ENCODE results near the gene FBXL14.

The FBXL14 gene, protein sequence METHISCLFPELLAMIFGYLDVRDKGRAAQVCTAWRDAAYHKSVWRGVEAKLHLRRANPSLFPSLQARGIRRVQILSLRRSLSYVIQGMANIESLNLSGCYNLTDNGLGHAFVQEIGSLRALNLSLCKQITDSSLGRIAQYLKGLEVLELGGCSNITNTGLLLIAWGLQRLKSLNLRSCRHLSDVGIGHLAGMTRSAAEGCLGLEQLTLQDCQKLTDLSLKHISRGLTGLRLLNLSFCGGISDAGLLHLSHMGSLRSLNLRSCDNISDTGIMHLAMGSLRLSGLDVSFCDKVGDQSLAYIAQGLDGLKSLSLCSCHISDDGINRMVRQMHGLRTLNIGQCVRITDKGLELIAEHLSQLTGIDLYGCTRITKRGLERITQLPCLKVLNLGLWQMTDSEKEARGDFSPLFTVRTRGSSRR

DNA sequence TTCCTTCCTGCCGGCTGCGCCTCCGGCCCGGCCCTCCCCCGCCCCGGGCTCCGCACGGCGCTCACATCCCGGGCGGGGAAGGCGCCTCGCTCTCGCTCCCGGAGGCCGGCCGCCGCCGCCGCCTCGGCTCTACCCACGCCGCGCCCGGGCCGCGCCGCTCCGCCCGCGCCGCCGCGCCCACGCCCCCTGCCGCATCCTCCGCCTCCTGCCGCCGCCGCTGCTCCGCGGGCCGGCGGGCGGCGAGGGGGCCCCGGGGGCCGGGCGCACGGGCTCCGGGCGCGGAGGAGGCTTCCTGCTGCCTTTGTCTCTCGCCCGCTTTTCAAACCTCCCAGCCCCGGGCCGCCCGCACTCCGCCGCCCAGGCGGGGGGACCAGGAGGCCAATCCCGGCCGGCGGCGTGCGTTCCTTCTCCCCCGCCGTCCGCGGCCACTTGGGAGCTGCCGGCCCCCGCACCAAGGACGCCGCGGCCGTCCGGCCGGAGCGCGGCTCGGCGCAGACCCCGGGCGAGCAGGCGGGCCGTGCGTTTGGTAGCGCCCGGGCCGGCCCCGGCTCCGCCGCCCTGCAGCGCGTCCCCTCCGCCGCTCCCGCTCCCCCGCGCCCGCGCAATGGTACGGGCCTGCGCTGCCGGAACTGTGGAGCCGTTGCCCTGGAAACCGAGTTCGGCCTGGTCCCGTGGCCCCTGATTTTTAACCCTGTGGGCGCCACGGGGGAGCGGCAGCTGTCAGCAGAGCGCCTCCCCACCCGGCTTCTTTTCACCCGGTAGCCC, at the start of gene FBXL14:
Gene FBXL14, minus strand, starts transcription at position 321 of the 765 bp plus-strand sequence. CDS start 515 bp downstream, outside the sequence.
- peak; percentile 52 to 88 for DNase-seq

DNA sequence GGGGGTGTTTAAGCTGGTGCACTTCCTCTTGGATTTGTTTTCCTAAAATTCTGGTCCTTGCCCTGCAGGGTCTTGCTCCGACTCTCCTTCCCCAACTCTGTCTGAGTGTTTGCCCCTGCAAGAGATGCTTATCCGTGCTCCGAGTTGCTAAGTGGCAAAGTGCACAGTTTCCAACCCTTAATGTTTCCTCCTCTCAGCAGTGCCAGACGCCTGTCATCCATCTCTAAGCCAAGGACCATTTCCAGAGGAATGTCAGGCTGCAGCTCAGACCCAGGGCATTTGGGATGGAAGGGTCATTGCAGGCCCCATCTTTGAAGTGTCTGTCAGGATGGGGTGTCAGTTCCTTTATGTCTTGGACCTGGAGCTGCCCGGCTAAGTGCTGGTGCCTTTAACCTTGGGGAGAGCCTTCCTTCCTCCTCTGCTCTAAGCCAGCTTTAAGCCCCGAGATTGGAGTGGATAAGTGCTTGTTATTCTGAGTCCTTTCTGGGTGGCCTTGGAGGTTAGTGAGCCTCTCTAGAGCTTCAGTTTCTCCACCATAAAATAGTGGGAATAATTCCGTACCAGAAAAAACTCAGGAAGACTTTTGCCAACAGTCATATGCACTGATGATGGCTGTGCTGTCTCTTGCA, 49.6 kb upstream of the FBXL14 start:
- DNase-seq, result no peak

DNA sequence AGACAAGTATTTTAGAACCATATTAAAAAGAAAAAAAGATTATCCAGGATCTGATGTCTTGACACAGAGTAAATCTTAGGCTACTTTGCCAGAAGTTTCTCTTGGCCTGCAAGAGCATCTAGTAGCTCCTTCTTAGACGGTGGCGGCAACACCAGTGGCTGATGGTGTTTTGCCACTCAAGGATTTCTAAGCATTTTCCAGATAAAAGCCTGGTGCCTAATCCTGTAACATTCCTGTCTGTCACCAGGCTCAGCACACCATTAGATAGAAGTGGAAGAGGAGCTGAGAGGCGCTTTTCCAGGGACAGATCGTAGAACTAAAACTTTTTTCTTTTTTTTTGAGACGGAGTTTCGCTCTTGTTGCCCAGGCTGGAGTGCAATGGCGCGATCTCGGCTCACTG, 48.7 kb upstream of the FBXL14 start:
- DNase-seq, result no peak

DNA sequence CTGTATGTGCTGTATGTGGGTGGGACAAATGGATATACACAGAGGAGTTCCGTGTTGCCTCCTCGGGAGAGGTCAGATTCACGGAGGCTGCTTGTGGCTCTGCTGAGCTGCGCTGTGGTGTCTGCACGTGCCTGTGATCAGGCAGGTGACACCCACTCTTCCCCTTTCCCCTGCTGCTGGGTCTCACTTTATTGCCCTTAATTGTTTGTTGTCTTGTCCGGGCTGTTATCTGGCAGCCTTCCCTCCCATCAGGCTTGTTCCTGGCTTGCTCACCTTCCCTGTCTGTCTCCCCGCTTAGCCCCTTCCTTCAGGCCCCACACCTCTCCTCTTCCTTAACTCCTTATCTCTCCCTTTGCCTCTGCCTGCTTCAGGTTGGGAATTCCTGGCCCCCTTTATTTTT, 48.1 kb upstream of the FBXL14 start:
- DNase-seq, result no peak

DNA sequence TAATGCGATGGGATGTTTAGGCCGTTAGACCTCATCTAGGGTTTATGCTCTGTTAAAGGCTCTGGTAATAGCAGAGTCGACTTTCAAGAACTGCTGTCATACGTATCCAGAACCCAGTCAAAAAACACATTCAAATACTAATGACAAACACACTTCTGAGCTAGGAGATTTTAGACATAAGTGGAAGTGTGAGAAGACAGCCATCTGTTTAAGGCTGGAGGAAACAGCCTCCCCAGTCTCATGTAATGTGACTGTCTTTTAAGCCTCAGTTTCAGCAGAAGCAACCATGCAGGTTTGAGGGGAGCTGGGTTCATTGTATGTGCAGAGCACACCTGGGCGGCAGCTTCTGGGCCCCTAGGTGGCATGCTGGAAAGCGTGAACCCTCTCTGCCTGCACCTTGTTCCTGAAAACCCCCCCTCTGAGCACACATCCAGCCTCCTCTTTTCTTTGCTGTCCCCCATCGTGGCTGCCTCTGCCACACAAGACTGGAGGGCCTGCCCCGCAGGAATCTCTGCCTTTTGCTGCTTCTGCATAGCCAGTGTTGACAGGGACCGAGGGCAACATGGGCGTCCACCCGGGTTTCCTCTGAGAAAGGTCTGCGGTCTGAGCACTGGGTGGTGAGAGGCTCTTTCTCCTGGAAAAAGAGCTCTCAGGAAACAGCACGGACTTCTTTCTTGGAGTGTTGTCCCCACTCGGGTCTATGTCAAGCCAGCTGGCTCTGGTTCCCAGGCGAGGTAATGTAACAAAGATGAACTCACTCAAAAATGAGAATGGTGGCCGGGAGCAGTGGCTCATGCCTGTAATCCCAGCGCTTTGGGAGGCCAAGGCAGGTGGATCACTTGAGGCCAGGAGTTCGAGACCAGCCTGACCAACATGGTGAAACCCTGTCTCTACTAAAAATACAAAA, 46.2 kb upstream of the FBXL14 start:
- DNase-seq, result no peak

DNA sequence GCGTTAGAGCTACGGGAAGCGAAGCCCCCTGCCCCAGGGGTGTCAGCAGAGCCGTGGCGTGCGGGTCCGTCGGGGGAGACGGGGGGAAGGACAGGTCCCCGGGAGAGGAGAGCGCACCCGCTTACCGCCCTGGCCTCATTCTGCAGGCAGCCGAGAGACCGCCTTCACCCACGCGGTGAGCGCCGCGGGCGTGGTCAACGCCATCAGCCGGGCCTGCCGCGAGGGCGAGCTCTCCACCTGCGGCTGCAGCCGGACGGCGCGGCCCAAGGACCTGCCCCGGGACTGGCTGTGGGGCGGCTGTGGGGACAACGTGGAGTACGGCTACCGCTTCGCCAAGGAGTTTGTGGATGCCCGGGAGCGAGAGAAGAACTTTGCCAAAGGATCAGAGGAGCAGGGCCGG, 45.2 kb upstream of the FBXL14 start:
- DNase-seq, result no peak

DNA sequence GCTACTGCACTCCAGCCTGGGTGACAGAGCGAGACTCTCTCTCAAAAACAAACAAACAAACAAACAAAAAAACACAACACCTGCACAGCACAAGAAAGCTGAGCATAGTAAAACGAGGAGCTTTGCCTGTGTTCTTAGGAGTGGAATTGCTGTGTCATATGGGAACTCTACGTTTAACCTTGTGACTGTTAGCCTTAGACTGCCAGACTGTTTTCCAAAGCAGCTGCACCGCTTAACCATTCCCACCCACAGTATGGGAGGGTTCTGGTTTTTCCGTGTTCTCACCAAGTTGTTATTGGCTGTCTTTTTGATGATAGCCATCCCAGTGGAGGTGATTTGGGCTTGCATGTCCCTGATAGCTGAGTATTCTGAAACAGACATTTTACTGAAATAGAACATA, 43.8 kb upstream of the FBXL14 start:
- no peak for DNase-seq

DNA sequence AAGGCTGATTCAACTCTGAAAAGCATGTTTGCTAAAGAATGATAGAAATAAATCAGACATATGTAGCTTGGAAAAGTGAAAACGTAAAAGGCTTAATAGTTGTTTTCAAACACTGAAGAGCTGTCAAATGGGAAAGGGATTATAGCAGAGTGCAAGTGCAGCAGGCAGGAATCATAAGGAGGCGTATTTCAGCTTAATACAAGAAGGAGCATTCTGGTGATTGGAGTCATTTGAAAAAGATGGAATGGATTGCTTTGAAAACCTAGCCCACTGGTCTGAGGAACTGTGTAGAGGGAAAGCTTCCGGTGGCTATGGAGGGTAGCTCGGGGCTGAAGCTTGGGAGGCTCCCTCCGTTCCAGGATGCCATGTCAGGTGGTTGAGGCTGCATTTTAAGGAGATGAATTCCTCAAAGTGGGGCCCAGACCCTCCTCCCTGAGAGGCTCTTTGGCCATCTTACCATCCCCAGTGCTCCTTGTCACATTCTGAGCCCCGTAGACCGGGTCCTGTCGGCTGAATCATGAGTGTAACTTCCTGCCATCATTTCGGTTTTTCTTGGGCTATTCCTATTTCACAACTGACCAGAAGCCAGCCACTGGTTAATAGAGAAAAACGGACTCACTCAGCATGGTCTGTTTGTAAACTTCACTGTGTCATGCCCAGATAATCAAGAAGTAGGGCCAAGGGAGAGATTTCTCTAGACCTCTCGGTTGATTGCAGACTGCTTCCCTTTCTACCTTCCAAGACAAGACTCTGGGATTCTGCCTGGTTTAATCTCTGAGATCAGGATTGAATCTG, 41.1 kb upstream of the FBXL14 start:
- no peak for DNase-seq

DNA sequence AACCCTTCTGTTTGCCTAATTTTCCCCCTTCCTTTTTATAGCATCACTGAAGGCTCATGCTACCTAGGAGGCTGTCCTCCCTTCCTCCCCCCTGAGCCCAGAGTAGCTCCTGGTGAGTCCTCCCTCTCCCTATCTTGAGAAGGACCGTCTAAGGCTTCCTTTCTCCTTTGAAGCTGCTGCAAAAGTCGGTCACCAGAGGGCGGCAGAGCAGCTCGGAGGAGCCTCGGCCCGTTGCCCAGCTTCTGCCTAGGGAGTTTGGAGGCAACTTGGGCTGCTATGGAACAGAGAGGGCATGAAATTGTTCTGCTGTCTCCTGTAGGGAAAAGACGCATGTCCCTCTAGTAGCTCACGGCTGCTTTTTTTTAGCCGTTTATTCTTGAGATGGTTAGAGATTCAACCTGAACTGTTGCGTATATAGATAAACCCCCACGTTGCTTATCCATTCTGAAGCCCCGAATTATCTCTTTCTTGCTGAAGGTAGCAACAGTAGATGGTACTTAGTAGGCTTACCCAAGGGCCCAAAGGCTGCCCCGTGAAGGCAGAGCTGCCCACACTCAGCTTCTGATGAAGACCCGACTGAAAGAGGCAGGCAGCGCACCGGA, 40.3 kb upstream of the FBXL14 start:
- peak; percentile 30 to 70 for DNase-seq

DNA sequence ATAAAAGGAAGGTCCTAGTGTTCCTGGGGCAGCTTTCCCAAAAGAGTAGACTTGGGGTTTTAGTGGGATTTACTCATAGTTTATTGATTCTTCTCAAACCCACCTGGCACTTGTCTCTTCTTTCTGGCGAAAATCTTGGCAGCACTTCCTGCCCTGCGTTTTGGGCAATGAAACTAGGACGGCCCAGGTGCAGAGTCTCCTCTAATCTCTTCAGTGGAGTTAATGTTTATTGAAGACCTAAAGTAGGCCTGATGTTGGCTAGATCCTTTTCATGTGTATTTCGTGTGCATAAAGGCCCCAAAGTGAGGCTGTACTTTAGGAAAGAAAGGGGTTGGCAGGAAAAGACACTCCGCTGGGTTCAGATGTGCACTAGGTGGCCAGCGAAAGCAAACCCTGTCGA, 39.8 kb upstream of the FBXL14 start:
- DNase-seq, result no peak

DNA sequence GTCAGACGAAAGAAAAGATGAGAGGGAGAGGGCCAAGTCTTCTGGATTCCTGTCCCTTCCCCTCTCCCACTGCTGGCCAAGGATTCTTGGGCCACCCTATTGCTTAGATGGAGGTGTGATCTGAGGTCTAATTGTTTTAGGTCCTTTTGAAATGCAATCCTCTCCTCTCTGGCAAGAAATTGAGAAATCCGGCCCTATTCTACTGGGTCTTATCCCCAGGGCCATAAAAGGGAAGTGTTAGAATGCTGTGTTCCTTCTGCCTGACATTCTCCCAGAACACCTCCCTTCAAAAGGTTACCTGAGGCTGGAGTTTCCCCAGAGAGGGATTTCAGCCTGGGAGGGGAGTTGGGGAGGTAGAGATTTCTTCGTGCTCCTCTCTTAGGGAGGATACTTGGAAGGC, 39.1 kb upstream of the FBXL14 start:
- no peak for DNase-seq

DNA sequence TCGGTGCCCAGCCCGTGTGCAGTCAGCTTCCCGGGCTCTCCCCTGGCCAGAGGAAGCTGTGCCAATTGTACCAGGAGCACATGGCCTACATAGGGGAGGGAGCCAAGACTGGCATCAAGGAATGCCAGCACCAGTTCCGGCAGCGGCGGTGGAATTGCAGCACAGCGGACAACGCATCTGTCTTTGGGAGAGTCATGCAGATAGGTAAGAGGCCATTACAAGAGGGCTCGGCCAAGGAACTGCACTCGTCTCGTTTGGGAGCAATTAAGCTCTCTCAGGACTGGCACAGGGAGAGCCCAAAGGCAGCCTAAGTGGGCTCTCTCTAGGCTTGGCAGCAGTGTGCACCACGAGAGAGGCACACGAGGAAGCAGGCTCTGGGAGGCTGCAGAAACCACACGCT, 38.3 kb upstream of the FBXL14 start:
- no peak for DNase-seq

DNA sequence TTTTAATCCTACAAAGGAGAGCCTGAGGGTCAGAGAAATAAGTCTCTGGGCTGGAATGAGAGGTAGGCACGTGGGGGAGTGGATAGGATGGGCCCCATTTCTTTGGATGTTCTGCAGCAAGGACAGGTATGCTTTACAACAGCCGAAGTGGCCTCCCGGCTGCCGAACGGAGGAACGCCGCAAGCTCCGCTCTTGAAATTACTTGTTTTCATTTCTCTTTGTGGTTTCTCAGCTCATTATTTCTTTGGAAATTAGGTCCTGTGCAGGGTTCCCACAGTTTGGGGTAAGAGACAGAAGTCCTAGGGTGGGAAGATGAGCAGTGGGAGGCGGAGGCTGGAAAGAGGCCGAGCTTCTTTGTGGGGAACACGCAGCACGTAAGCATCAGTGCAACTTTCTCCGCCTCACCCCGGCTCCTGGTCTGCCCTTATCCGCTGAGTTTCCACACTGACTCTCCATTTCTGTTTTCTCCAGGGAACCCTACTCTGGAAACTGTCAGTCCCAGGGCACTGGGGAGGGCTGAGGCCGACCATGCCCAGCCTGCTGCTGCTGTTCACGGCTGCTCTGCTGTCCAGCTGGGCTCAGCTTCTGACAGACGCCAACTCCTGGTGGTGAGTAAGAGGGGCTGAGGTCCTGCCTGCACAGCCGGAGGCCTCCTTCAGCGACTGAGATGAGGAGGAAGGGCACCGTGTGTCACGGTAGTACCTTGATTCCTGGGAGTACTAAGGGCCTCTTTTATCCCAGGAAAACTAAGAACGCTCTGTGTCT, 36.6 kb upstream of the FBXL14 start:
- no peak for DNase-seq

DNA sequence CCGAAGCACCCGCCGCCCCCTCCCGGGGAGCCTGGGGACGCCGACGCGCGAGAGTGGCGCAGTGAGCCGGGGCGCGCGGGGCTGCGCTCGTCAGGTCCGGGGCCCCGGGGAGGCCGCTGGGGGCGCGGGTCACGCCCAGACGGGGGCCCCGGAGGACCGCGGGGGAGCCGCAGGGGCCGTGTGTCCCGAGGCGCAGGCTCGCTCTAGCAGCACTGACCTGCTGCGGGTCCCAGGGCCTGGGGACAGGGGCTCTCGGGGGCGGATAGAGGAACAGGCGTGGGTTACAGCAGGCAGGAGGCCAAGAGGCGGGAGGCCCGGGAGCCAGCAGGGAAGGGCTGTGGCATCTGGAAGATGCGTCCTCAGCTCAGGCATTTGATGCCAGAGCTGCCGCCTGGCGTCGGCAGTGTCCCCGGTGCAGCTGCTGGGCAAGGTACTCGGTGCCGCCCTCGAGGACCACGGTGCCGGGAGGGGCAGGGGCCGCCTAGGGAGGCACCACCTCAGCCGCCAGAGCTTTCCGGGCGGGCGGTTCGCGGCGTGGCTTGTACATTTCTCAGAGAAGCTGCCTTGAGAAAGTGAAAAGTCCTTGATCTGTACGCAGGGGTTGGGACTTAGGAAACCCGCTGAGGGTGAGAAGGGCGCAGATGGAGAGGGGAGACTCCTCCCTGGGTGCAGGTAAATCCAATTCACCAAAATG, 35.9 kb upstream of the FBXL14 start:
- peak in 1 of 2 experiments; percentile 35 for DNase-seq

DNA sequence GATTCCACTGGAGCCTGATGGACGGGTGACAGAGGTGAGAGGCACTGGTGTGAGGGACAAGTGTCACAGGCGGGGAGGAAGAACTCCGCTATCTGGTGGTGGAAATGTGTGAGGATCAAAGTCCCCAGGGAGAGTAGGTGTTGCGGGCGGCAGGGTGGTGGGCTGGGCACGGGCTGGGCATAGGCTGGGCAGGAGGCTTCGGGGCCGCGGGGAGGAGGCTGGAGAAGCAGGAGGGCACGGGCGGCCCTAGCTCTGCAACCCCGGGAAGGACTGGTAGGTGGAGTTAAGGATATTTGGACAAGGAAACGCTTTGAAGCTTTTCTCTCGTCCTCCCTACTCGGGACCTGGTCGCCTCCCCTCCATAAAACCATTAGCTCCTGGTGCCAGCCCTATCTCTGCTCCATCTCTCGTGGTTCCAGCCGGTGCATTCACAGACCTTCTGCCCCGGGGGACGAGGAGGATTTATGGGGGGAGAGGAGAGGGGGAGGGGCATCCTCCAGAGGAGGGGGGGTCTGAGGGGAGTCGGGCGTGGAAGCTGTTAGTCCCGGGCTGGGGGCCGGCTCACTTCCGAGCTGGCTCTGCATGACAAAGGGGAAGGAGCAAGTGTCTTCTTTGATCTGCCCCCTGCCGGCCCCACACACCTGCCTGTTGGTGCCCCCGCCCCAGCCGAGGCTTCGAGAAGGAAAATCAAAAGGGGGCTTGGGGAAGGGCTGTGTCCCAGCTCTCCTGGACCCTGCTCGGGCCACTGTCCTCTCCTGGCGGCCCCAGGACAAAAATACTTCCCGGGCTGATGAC, 35.2 kb upstream of the FBXL14 start:
- DNase-seq, result no peak

DNA sequence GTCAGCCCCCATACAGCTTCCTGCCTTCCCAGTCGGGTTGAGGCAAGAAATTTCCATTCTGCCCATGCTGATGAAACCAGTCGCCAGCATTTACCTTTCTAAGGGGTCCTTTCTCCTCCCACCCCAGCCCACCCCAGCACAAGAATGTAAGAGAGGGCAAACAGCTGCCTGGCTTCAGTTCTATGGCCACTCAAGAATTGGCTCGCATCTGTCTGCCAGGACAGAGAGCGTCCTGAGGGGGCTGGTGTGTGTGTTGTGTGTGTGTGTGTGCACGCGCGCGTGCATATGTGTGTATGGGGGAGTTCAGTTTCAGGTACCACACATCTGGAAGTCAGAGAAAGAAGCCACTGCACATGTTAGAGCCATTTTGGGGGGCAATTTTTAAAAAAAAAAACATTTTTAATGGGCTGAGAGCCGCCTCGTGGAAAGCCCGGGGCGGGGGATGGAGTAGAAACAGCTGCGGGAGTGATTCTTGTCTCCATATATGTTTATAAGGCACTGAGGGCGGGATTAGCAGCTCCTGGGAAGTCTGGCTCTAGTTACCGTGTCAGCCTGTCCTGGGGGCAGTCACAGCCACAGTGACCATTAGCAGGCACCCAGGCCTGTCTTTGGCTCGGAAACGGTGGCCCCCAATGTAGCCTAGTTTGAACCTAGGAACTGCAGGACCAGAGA, 34.4 kb upstream of the FBXL14 start, which contains the start of gene WNT5B:
Gene WNT5B, plus strand, starts transcription at position 566 of the 672 bp plus-strand sequence. CDS start 2,124 bp downstream, outside the sequence.
- no peak for DNase-seq

DNA sequence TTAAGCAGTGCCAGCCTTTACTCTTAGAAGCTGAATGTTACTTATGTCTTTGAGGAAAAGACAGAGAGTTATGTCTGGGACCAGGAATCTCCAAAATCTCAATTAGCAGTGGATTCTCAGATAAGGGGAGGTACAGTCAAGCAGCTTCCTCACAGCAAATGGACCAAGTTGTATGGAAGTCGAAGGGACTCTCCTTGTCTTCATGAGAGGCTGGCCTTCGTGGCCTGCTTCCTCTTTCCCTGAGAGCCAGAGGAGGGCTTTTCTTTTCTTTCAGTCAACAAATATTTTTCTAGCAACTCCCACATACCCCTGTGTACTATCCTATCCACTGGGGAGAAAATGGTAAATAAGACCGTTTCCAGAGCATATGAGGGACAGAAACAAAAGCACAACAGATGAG, 28.0 kb upstream of the FBXL14 start:
- DNase-seq, result no peak

DNA sequence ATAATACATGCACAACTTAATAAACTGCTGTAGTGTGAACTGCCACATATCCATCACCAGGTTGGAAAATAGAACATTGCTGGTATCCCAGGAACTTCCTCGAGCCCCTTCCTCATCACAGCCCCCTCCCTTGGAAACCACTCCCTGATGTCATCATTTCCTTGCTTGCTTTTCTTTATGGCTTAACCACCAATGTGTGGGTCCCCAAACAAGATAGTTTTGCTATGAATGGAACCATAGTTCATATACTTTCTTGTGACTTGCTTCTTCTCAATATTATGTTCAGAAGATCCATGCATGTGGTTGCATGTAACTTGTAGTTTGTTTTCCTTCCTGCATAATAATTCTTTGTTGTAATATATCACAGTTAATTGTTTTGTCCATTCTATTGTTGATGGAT, 25.7 kb upstream of the FBXL14 start:
- no peak for DNase-seq

All from SW 1271 (cell line).